CD4-positive, alpha-beta T cell treated with Interleukin-21 for 1 hour (primary cell): Measurements from ENCODE around the gene RNF34.

ENCODE experiments used
- DNase-seq: peaks from one replicate; pipeline ENCODE4 v3.0.0-alpha.2; 2020

The RNF34 gene

DNA sequence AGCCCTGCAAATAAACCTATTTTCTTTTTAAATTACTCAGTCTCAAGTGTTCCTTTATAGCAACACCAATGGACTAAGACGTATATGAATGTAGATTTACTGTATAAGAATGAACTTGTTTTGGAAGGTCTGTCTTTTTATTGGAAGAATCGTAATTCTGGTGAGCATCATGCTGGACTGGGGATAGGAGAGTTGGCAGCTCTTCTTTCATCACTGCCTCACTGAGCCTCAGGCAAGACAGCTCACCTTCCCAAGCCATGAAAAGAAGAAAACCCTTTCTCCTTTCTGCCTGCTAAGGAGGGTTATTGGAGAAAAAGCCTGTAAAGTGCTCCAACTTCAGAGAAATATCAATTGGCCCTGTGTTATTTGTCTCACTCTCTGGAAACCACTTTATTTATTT lies 9.1 kb upstream of the RNF34 start:
- DNase-seq: no peak

DNA sequence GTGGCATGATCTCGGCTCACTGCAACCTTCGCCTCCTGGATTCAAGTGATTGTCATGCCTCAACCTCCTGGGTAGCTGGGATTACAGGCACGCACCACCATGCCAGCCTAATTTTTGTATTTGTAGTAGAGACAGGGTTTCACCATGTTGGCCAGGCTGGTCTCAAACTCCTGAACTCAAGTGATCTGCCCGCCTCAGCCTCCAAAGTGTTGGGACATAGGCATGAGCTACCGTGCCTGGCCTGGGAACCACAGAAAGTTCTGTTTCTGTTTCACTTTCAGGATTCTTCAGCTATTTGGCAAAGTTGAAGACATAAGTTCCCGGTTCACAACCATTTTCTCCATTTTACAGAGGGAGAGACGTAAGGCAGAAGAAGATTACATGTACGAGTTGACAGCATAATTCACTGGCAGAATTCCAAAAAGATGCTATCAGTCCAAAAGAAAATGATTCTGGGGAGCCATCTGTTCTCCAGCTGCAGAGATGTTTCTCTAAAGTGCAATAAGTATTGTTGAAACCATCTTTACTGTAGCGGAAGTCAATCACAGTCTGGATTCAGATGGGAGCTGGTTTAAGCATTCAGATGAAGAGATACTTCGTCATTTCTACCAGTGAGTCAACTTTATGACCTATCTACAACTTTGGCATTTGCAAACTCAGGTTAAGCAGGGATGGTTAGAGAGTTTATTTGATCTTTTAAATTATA lies 8.1 kb upstream of the RNF34 start:
- DNase-seq: peak; percentile 50

DNA sequence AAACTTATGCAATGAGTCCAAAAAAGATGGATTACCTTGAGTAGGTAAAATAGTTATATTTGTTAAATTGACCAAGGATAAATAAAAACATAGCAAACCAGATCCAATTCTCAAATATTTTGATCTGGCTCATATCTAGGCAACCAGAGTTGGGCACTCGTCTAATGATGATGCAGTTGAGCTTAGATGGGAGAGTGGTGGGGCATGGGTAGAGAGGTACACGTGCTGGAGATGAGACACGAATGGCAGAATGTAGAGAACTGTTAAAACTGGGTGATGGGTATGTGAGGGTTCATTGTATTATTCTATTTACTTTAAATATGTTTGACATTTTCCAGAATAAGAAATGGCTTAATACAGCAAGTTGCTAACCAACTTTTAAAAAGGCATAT lies 7.6 kb upstream of the RNF34 start:
- DNase-seq: no peak

DNA sequence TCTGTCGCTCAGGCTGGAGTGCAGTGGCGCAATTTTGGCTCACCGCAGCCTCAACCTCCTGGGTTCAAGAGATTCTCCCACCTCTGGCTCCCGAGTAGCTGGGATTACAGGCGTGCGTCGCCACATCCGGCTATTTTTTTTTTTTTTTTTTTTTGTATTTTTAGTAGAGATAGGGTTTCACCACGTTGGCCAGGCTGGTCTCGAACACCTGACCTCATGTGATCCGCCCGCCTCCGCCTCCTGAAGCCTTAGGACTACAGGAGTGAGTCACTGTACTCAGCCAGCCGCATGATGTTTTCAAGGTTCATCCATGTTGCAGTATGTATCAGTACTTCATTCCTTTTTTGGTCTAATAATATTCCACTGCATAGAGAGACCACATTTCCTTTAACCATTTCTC lies 2.4 kb upstream of the RNF34 start:
- DNase-seq: no peak

DNA sequence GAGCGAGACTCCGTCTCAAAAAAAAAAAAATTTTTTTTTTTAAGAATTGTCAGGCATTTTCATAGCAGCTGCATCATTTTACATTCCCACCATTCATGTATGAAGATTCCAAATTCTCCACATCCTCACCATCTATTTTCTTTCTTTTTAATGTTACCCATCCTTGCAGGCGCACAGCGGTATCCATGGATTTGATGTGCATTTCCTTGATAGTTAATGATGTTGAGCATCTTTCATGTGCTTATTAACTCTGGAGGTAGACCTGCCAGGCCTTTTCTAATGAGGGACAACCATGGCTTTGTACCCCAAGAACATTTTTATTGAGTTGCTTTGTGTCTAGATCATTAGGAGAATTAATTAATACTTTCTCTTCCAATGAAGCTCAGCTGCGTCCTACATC lies 1.6 kb upstream of the RNF34 start:
- DNase-seq: no peak

DNA sequence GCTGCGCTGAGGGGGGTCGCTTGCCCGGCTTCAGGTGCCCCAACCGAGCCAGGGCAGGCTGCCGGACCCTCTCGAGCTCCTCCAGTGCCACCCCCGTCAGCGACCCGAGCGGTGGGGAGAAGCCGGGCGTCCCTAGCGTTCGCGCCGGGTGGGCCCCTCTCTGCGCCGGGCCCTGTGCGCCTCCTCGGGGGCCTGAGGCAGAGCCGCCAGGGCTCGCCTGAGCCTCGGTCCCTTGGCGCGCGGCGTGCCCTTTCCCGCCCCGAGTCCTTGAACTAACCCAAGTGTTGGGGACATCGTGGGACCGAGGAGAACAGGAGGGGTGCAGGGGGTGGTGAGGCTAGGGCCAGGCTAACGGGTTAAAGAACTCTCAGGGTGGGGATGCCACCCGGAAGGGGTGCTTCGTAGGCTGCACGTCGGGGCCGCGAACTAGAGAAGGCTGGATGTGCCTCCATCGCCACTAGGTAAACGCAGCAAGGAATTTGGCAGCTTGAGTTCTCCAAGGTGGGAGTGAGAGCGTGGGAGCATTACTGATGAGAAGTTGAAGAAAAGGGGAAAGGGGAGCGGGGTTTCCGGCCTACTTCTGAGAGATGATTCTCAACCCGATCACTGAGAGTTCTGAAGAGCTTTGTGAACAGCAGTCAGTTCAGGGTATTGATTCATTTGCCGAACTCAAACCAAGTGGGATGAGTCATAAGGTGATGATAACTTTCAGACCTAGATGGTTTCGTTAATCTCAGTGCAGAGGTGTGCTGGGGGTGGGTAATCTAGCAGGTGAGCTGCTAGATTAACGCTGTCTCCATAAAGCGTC lies 618 bp downstream of the RNF34 start:
- peak; percentile 65 for DNase-seq

DNA sequence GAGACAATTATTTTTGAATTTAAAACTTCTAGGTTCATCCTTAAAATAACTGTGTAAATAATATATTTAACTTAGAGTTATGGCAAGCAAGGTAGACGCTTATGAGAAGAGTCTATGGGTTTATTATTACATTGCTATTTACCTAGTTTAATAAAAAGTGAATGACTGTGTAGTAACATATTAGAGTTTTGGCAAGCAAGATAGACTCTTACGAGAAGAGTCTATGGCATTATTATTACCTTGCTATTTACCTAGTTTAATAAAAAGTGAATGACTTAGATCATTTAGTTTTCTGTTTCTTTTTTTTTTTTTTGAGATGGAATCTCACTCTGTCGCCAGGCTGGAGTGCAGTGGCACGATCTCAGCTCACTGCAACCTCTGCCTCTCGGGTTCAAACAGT lies 3.8 kb downstream of the RNF34 start:
- DNase-seq: no peak

DNA sequence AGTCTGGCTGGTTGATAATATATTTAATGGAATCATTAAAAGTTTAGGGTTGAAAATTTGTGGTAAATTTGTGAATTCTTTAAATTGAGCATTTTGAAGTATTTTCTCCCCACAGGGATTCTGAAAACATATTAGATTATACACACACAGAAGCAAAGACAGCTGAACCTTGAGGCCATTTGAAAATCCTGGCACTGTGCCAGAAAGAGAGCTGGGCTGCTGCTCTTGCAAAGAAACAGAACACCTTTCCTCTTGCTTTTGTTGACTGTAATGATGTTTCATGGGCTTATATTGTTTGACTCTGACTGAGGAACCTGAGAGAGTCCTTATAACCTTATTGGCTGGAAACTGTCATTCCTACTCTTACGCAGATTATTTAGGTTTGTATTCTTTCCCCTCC lies 4.8 kb downstream of the RNF34 start:
- no peak for DNase-seq

DNA sequence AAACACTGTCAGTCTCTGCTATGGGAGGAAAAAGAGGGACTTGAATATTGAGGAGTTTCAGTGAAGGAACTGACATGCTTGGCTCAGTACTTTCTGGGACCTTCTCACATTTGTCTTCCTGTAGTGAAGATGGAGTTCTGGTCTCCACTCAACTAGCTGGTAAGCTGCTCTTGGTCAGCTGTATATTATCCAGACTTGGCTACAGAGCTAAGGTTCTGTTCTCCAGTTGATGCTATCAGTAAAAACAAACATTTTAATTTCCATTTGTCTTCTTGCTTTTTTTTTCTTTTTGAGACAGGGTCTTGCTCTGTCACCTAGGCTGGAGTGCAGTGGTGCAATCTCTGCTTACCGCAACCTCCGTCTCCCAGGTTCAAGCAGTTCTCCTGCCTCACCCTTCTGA lies 5.3 kb downstream of the RNF34 start:
- DNase-seq: no peak

DNA sequence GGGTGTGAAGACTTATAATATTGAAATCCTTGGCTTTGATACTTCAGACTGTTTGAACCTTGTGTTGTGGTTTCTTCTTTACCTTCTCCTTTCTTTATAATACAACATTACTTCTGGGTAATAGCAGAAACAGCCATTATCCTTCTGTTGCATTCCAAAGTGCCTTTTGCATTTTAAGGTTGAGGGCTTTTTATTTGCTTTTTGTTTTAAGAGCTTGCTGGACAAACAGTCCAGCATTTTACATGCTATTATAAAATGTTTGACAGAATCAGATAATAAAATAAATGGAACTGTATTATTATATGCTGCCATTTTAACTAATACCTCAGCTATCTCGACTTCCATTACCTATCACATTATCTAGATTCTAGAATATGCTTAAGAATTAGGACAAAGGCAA lies 14.0 kb downstream of the RNF34 start:
- DNase-seq: no peak

DNA sequence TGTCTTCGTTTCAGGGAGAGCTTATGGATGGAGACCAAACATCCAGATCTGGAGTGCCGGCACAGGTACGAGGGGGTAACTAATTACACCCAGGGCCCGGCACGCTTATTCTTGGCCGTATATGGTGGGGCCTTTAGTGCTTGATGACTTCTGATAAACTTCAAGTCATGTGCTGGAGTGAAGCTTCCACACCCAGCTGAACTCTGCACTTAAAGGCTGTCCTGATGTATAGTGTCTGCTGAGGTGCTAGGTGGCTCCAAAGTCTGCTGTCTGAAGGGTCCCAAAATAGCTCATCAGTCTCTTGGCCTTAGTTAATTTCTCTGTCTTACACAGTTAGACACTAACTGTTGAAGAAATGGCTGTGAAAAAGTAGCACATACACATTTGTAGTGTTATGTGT lies 17.9 kb downstream of the RNF34 start:
- DNase-seq: no peak

DNA sequence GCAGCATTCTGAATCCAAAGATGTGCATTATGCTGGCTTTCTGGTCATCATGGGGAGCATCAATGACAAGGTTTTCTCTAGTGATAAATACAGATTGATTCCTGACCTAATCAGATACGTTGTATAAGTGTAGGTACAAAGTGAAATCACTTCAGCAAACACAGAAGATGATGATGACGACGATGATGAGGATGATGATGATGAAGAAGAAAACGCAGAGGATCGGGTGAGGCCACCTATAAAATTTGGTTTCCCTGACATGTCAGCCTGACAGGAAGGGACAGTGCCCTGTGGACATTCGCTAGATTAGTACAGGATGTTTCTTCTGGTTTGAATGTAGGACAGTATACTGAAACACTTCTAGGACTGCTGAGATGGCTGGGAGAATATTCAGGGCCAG lies 20.2 kb downstream of the RNF34 start:
- DNase-seq: no peak

DNA sequence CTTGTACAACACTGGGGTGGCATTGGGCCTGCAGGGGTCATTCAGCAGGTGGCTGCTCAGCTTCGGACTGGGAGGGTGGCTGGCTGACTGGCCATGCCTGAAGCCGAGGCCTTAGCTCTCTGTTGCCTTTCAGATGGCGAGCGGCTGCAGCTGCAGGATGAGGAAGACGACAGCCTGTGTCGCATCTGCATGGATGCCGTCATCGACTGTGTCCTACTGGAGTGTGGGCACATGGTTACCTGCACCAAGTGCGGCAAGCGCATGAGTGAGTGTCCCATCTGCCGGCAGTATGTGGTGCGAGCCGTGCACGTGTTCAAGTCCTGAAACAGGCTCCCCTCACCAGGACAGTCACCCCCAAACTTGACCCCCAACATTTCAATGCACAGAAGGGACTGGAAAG lies 23.3 kb downstream of the RNF34 start:
- DNase-seq: no peak

DNA sequence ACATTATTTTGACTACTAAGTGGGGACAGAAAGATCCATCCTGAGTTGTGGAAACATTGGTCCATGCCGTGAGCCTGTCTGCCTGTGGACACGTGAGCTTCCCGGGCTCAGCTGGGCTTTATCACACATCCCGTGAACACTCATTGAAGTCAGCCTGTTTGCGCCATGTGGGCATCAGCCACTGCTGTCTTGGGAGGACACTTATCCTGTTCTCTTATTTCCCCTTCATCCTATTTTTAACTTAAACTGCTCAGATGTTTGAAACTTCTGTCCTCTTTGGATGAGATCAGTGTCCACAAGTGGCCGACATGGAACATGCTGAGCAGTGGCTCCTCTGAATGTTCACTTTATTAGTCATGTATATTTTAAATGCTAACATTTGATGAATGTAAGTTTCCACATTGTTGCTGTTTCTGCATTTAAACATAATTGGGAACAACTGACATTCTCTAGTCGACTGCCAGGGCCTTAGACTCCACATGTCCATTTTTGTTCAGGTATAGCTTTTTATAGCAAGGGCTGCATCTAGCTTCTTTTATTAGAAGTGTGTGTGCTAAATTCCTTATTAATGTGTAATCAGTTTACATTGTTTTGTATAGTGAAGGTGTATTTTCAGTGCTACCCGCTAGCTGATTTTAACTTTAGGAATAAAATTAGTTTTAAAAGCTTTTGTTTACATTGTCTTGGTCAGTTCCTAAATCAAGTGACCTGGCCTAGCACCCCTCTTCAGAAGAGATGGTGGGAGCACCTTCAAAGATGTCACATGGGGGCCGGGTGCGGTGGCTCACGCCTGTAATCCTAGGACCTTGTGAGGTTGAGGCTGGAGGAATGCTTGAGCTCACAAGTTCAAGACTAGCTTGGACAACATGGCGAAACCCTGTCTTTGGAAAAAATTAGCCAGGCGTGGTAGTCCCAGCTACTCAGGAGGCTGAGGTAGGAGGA lies 24.0 kb downstream of the RNF34 start:
- DNase-seq: no peak

DNA sequence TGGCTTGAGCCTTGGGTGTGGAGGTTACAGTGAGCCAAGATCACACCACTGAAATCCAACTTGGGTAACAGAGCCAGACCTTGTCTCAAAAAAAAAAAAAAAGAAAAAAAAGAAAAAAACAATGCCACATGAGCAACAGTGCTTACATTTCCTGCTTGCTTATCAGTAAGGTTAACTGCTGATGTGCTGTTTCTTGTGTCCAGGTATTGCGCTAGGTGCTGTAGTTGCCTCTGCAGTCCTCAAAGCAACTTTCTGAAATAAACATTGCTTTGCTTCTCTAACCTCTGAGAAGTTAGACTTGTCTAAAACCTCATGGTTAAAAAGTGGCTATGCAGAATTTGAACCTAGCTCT lies 24.7 kb downstream of the RNF34 start:
- no peak for DNase-seq

DNA sequence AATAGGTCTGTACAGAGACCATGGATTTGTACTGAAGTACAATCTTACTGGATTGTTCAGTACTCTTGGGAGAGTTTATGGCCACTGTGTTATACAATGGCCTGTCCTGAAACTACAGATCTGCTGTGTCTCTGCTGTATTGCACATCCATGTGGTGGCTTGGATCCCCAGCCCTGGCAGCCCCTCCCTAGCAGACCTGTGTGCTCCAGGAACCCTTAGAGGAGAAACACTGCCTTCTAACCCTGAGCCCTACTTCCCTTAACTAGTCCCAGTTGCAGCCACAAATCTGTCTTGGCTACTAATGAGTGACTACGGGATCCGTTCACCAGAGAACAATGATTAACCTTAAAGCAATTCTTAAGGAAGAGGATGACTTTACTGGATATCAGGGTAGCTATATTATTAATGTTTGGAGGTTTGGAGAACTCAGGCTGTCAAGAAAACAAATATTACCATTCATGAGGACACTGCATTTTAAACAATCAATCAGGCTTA lies 27.7 kb downstream of the RNF34 start:
- no peak for DNase-seq

DNA sequence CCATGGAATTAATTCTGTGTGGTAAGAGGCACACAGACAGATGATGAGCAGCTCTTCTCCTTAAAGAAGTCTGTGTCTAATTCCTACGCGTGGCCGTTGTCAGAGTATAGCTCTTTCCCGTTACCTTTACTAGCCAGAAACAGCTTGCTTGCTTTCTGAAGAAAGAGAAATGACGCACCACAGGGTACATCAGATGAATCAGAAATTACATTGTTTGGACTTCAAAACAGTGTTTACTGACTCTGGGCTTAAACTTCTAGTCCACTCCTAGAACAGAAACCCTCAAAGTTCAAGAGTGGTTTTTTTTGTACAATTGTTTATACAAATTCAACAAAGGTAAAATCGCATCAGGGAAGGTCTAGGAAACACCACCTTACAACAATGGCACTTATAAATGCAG lies 29.0 kb downstream of the RNF34 start:
- DNase-seq: no peak

DNA sequence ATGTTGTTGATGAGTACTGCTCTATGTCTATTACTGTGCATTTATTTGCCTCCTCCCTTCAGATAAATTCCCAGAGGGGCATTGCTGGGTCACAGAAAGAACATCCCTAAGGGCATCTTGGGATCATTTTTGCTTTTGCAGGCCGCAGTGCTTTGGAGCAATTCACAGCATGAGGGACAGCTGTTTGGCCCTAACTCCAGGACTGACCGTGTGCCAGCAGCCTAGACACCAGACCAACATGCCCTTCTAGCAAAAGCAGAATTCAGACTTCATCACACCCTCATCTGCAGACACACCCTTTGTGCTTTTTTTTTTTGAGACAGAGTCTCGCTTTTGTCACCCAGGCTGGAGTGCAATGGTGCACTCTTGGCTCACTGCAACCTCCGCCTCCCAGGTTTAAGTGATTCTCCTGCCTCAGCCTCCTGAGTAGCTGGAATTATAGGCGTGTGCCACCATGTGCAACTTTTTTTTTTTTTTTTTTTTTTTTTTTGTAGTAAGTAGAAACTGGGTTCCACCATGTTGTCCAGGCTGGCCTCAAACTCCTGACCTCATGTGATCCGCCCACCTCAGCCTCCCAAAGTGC lies 31.0 kb downstream of the RNF34 start:
- DNase-seq: no peak

DNA sequence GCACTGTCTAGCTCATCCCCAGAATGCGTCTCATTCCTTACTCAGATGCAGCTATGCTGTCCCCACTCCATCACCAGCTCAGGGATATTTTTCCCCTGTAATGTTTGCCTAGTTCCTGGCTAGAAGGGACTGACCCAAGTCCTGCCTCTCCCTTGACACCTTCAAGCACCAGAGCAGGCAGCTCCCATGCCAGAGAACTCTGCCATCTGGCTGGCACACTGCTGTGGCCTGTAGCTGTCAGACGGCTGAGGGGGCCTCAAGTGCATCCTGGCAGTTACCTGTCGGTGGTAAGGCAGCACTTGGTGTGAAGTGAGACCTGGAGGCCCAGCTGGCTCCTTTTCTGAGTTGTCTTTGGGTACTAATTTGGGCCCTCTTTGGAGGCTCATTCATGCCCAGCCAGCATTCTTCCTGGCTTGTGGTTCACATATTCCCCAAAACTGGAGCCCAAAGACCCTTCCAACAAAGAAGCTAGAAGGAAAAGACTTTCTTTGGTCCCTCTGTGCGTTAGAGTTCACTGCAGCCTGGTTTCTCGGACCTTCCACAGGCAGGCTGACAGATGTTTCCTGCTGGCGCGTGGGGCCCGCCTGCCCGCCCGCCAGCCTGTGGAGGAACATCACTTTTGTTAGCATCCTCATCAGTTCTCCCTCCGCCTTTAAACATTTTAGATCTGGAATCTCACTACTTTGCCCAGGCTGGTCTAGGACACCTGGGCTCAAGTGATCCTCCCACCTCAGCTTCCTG lies 33.0 kb downstream of the RNF34 start:
- no peak for DNase-seq

DNA sequence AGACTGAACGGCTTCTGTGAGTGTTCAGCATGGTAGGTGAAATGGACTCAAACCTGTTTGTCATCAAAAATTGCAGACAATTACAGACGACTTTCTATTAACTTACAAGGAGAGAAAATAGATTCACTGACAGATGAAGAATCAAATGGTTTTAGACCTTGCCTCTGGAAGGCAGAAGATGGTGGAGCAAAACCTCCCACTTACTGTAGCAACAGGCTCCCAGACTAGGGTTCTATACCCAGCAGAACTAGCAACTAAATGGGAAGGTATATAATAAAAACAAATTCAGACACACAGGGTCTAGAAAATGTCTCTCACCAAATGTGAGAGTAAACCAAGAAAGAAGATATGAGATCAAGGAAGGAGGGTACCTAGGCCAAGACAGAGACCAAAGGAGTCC lies 36.8 kb downstream of the RNF34 start:
- DNase-seq: no peak

DNA sequence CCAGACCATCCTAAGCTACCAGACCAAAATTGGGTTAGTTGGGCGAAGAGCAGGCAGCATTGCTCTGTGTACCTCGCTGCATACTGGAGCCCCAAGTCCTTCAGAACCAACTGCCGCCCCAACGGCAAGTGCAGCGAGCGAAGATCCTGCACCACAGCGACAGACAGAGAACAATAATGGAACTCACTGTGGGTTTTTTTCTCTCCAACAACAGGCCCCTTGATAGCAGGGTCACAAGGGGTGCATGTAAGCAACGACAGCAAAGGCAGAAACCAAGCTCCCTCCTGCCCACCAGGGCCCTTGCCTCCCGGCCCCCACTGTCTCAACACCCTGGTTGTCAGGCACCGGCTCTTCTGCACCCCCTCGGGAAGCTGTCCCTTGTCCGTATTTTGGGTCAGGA lies 39.0 kb downstream of the RNF34 start:
- no peak for DNase-seq

DNA sequence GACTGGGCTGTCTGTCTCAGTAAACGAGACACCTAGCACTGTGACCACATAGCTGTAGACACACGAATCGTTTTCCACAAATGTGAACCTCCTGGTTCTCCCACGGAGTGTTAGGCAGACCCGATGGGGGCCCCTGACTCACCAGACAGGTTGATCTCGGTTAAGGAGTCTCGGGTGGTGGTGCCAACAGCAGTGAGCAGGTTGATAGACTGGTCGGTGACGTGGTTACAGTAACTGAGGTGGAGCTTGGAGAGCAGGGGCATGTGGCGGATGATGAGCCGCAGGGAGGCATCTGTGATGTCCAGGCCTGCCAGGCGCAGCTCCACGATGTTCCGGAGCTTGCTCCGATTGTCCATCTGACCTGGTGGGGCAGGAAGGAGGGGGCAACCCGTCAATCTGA lies 39.8 kb downstream of the RNF34 start:
- DNase-seq: no peak
